Stomach (tissue), 9 donors: Measurements from ENCODE around the gene ADM. TPM values are rescaled to one million over a fixed set of nuclear protein-coding genes. Genes with fewer than 3 reads are reported as not detected.
A peak's percentile ranks its signal among the peaks of the same experiment; 100 is the strongest.

Experiments used
- DNase-seq, 2 donors: peaks; one replicate each; pipeline versions ENCODE4 v3.0.0 to v3.0.0-alpha.2; 2013 to 2019
- H3K27ac ChIP-seq, 5 donors: fragments of 200-600 bp in 4 of 5; sonication (generic) in 4 of 5; one replicate each; pipeline ENCODE4 v1.5.1; 2013 to 2019; ENCODE audit warnings: mild to moderate bottlenecking in 1 of 5, moderate library complexity in 1 of 5
- H3K27me3 ChIP-seq, 3 donors: fragments of 200-600 bp; sonication (generic); one replicate each; pipeline ENCODE4 v1.5.1; 2017 to 2019; ENCODE audit warnings: mixed run types in 1 of 3
- H3K36me3 ChIP-seq, 4 donors: fragments of 200-600 bp; sonication (generic); 1 replicate in 3 of 4; 2 replicates in 1 of 4; pipeline ENCODE4 v1.5.1; 2016 to 2019
- H3K4me1 ChIP-seq, 4 donors: fragments of 200-600 bp; sonication (generic); one replicate each; pipeline ENCODE4 v1.5.1; 2016 to 2019
- H3K4me3 ChIP-seq, 4 donors: fragments of 200-600 bp; sonication (generic) in 3 of 4; one replicate each; pipeline ENCODE4 v1.5.1; 2016 to 2019; ENCODE audit warnings: mild to moderate bottlenecking in 1 of 4
- H3K9me3 ChIP-seq, 4 donors: fragments of 200-600 bp; sonication (generic); one replicate each; pipeline ENCODE4 v1.5.1; 2016 to 2019
- EP300 ChIP-seq: sonication (generic); formaldehyde crosslinking; IDR thresholded peaks from one replicate; pipeline ENCODE4 v1.6.1; 2017; ENCODE audit warnings: antibody characterized with exemption
- POLR2A ChIP-seq, 4 donors: fragments of 450-650 bp; IDR thresholded peaks; one replicate each; pipeline ENCODE4 v1.6.1; 2016; ENCODE audit warnings: antibody characterized with exemption in 4 of 4, control low read depth in 2 of 4, mild to moderate bottlenecking in 1 of 4, moderate library complexity in 1 of 4
- POLR2AphosphoS5 ChIP-seq, 3 donors: sonication (generic); formaldehyde crosslinking; IDR thresholded peaks; one replicate each; pipeline ENCODE4 v1.6.1; 2016; ENCODE audit warnings: antibody characterized with exemption in 3 of 3
- WGBS, 5 donors: extraction: QIAGEN DNeasy Blood & Tissue Kit in 3 of 5; methylation state at CpG; one replicate each; pipeline versions ENCODE4 v1.1.5 to v1.1.7; 2013 to 2018; 5-methylcytosine and 5-hydroxymethylcytosine counted together
- intact Hi-C: fragments of 100-400 bp; cut with DNase I; formaldehyde crosslinking; loops from one replicate; pipeline ENCODE4 v1.15.1; 2023; ENCODE audit warnings: low total_unique reads
- polyA plus RNA-seq, 3 donors: library from polyadenylated mRNA; stranded (reverse); fragments of 200-250 nt; gene quantifications; one replicate each; pipeline ENCODE4 v1.2.3, GENCODE V29; 2013
- total RNA-seq, 5 donors: library from RNA; depleted of rRNA; stranded (reverse); fragments of >200 nt; gene quantifications; one replicate each; pipeline versions ENCODE4 v1.1.0 to v1.2.3, GENCODE V29; 2014 to 2016
- TF ChIP-seq, protein P1 (sequence below), 7 experiments: fragments of 450-650 bp in 4 of 7; fragments of 200-600 bp in 3 of 7; sonication (generic) in 3 of 7; IDR thresholded peaks; one replicate each; pipeline ENCODE4 v1.5.1; 2016 to 2019; ENCODE audit warnings: antibody characterized with exemption in 7 of 7, control low read depth in 2 of 7, mild to moderate bottlenecking in 1 of 7
- donor health status: healthy with polysubstance abuse.
- donor health status: Bipolar disorder and iron deficiency.
- donor health status: healthy.

ADM gene
- total and polyA plus RNA-seq, 8 donors, result 14.3 to 144 (median 35.1) TPM

- 72 to 100% (median 85%) methylated on average over 5 to 9 of the region's 9 CpGs for WGBS, 5 donors
- TF ChIP-seq POLR2AphosphoS5 (IDR thresholded peaks at IDR 0.05) (no peak), EP300 (no peak), POLR2A (IDR thresholded peaks at IDR 0.05) (no peak)
- TF ChIP-seq, protein P1, sequence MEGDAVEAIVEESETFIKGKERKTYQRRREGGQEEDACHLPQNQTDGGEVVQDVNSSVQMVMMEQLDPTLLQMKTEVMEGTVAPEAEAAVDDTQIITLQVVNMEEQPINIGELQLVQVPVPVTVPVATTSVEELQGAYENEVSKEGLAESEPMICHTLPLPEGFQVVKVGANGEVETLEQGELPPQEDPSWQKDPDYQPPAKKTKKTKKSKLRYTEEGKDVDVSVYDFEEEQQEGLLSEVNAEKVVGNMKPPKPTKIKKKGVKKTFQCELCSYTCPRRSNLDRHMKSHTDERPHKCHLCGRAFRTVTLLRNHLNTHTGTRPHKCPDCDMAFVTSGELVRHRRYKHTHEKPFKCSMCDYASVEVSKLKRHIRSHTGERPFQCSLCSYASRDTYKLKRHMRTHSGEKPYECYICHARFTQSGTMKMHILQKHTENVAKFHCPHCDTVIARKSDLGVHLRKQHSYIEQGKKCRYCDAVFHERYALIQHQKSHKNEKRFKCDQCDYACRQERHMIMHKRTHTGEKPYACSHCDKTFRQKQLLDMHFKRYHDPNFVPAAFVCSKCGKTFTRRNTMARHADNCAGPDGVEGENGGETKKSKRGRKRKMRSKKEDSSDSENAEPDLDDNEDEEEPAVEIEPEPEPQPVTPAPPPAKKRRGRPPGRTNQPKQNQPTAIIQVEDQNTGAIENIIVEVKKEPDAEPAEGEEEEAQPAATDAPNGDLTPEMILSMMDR (IDR thresholded peaks at IDR 0.05), result no peak
- intact Hi-C loops, result no loop called here
- Histone ChIP-seq H3K4me3 (no peak overlapping the region), H3K36me3 (peaks cover 0 to 15% (median 0%) of the 10 kb centered on the region in 4 donors), H3K4me1 (peaks cover 15 to 88% (median 64%) of the 10 kb centered on the region in 4 donors), H3K9me3 (no peaks in the 10 kb centered on the region), H3K27me3 (no peaks in the 10 kb centered on the region), H3K27ac (no peak overlapping the region)
- no peak for DNase-seq
Observed at GRCh38 chr11:10287766-10288715, 16.8 kb upstream of the ADM start.

GRCh38 chr11:10288881-10289764 is 15.8 kb upstream of the ADM start:
- Histone ChIP-seq H3K27me3 (no peaks in the 10 kb centered on the region), H3K4me1 (peaks cover 17 to 84% (median 67%) of the 10 kb centered on the region in 4 donors), H3K27ac (peak overlapping the region in 1 of 5 donors; percentile 25), H3K36me3 (peaks cover 0 to 15% (median 0%) of the 10 kb centered on the region in 4 donors), H3K4me3 (no peak overlapping the region), H3K9me3 (no peaks in the 10 kb centered on the region)
- WGBS, 5 donors, result 65 to 86% (median 83%) methylated on average over 14 to 24 of the region's 24 CpGs
- TF ChIP-seq EP300, result no peak
- TF ChIP-seq, protein P1 (IDR thresholded peaks at IDR 0.05), result no peak
- TF ChIP-seq POLR2A (IDR thresholded peaks at IDR 0.05), result no peak
- no peak for TF ChIP-seq POLR2AphosphoS5 (IDR thresholded peaks at IDR 0.05)
- intact Hi-C loops, result no loop called here
- DNase-seq, result no peak

GRCh38 chr11:10289765-10290380 is 15.0 kb upstream of the ADM start:
- intact Hi-C loops, result no loop called here
- Histone ChIP-seq H3K27ac (peak overlapping the region in 1 of 5 donors; percentile 25), H3K4me1 (peaks cover 23 to 83% (median 67%) of the 10 kb centered on the region in 4 donors), H3K36me3 (peaks cover 0 to 15% (median 0%) of the 10 kb centered on the region in 4 donors), H3K4me3 (no peak overlapping the region), H3K27me3 (no peaks in the 10 kb centered on the region), H3K9me3 (no peaks in the 10 kb centered on the region)
- WGBS, 5 donors, result 85 to 95% (median 90%) methylated on average over 8 to 10 of the region's 10 CpGs
- TF ChIP-seq, protein P1 (IDR thresholded peaks at IDR 0.05), result no peak
- TF ChIP-seq POLR2AphosphoS5 (IDR thresholded peaks at IDR 0.05) (no peak), EP300 (no peak), POLR2A (IDR thresholded peaks at IDR 0.05) (no peak)
- no peak for DNase-seq
